ENCODE results near the gene EPHA8. TPM values are rescaled to one million over a fixed set of nuclear protein-coding genes. Genes with fewer than 3 reads are reported as not detected.

Gene EPHA8
- total RNA-seq, 3 donors from 2014 or later (not counting 1 experiment from before 2014, with no cell fraction given): not detected

- DNase-seq (no peak), ATAC-seq (no peak)
- H3K4me3 Mint-ChIP-seq: no peak overlapping the region
- no peaks in the 10 kb centered on the region for H3K36me3 Mint-ChIP-seq
- H3K9me3 Mint-ChIP-seq: no peaks in the 10 kb centered on the region
- H3K27ac Mint-ChIP-seq: no peak overlapping the region
- peaks cover 2% of the 10 kb centered on the region for H3K27me3 ChIP-seq (ENCODE audit: control insufficient read depth, insufficient read depth, low read length)
- H3K27ac ChIP-seq (ENCODE audit: low read length): no peak overlapping the region
- no peak for TF ChIP-seq CTCF (IDR thresholded peaks at IDR 0.05)
- H3K4me1 Mint-ChIP-seq: no peaks in the 10 kb centered on the region
- peaks cover 25 to 39% of the 10 kb centered on the region in 2 donors for H3K27me3 Mint-ChIP-seq (ENCODE audit: low read depth in 2 of 2)
- H3K9me3 ChIP-seq (ENCODE audit: control insufficient read depth, insufficient read depth, low read length): no peaks in the 10 kb centered on the region
- no peaks in the 10 kb centered on the region for H3K4me1 ChIP-seq (ENCODE audit: control insufficient read depth, insufficient read depth, low read length)
- 45% methylated on average over 9 of the region's 9 CpGs for WGBS (ENCODE audit: insufficient coverage)
- H3K4me3 ChIP-seq (ENCODE audit: low read length): no peak overlapping the region
- H3K36me3 ChIP-seq (ENCODE audit: control insufficient read depth, insufficient read depth, low read length): no peaks in the 10 kb centered on the region
- intact Hi-C loops (cut with micrococcal nuclease): no loop called here
Observed at GRCh38 chr1:22625262-22625925, 62.1 kb downstream of the EPHA8 start.

- Mint-ChIP-seq H3K4me3 (no peak overlapping the region), H3K27ac (no peak overlapping the region), H3K27me3 (ENCODE audit: low read depth in 2 of 2) (peaks cover 27 to 39% of the 10 kb centered on the region in 2 donors), H3K36me3 (no peaks in the 10 kb centered on the region), H3K4me1 (no peaks in the 10 kb centered on the region), H3K9me3 (no peaks in the 10 kb centered on the region)
- H3K9me3 ChIP-seq (ENCODE audit: control insufficient read depth, insufficient read depth, low read length): no peaks in the 10 kb centered on the region
- H3K27me3 ChIP-seq (ENCODE audit: control insufficient read depth, insufficient read depth, low read length): peaks cover 2% of the 10 kb centered on the region
- intact Hi-C loops (cut with micrococcal nuclease): no loop called here
- H3K4me3 ChIP-seq (ENCODE audit: low read length): no peak overlapping the region
- ATAC-seq (no peak), DNase-seq (no peak)
- no peak overlapping the region for H3K27ac ChIP-seq (ENCODE audit: low read length)
- WGBS (ENCODE audit: insufficient coverage): 29% methylated on average over 20 of the region's 20 CpGs
- H3K36me3 ChIP-seq (ENCODE audit: control insufficient read depth, insufficient read depth, low read length): no peaks in the 10 kb centered on the region
- no peaks in the 10 kb centered on the region for H3K4me1 ChIP-seq (ENCODE audit: control insufficient read depth, insufficient read depth, low read length)
- no peak for TF ChIP-seq CTCF (IDR thresholded peaks at IDR 0.05)
Observed at GRCh38 chr1:22626237-22627157, 63.2 kb downstream of the EPHA8 start.

GRCh38 chr1:22627331-22627730 lies 64.0 kb downstream of the EPHA8 start:
- no peak overlapping the region for H3K4me3 ChIP-seq (ENCODE audit: low read length)
- no peaks in the 10 kb centered on the region for H3K9me3 ChIP-seq (ENCODE audit: control insufficient read depth, insufficient read depth, low read length)
- Mint-ChIP-seq H3K27ac (no peak overlapping the region), H3K4me3 (no peak overlapping the region), H3K36me3 (no peaks in the 10 kb centered on the region), H3K27me3 (ENCODE audit: low read depth in 2 of 2) (peaks cover 27 to 40% of the 10 kb centered on the region in 2 donors), H3K9me3 (no peaks in the 10 kb centered on the region), H3K4me1 (no peaks in the 10 kb centered on the region)
- 61% methylated on average over 5 of the region's 5 CpGs for WGBS (ENCODE audit: insufficient coverage)
- ATAC-seq (no peak), DNase-seq (no peak)
- TF ChIP-seq CTCF (IDR thresholded peaks at IDR 0.05): no peak
- H3K36me3 ChIP-seq (ENCODE audit: control insufficient read depth, insufficient read depth, low read length): no peaks in the 10 kb centered on the region
- peaks cover 2% of the 10 kb centered on the region for H3K27me3 ChIP-seq (ENCODE audit: control insufficient read depth, insufficient read depth, low read length)
- no peak overlapping the region for H3K27ac ChIP-seq (ENCODE audit: low read length)
- intact Hi-C loops (cut with micrococcal nuclease): no loop called here
- H3K4me1 ChIP-seq (ENCODE audit: control insufficient read depth, insufficient read depth, low read length): no peaks in the 10 kb centered on the region
